Measurements from ENCODE around the gene BORCS8. TPM values are rescaled to one million over a fixed set of nuclear protein-coding genes. Genes with fewer than 3 reads are reported as not detected.

BORCS8 gene
- polyA plus RNA-seq, 12 donors: 8.6 to 15.4 (median 11.8) TPM; not detected in 1

Other genes with a start within 250 kb of the BORCS8 start
- 10 to 100 TPM in 11 of 12 donors, not detected in 1; 48.8 to 93.0 (median 60.4) TPM for gene SUGP2, start 158.6 kb downstream of the BORCS8 start, polyA plus RNA-seq (ENCODE audit: insufficient read length in 12 of 12)
- gene ARMC6, start 158.5 kb downstream of the BORCS8 start, polyA plus RNA-seq (ENCODE audit: insufficient read length in 12 of 12): 10 to 100 TPM in 11 of 12 donors, not detected in 1; 17.5 to 54.8 (median 23.2) TPM
- 10 to 100 TPM in 6 of 12 donors, 1 to 10 TPM in 5, not detected in 1; 7.2 to 20.2 (median 10.2) TPM for gene SLC25A42, start 128.2 kb downstream of the BORCS8 start, polyA plus RNA-seq (ENCODE audit: insufficient read length in 12 of 12)
- gene TMEM161A, start 53.7 kb downstream of the BORCS8 start, polyA plus RNA-seq (ENCODE audit: insufficient read length in 12 of 12): 10 to 100 TPM in 11 of 12 donors, not detected in 1; 13.3 to 30.7 (median 21.5) TPM
- 1 to 10 TPM in 8 of 12 donors, under 1 TPM in 2, not detected in 2; 0.66 to 3.4 (median 1.5) TPM for gene MEF2B, start 21.9 kb downstream of the BORCS8 start, polyA plus RNA-seq (ENCODE audit: insufficient read length in 12 of 12)
- gene RFXANK, start 106 bp upstream of the BORCS8 start, polyA plus RNA-seq (ENCODE audit: insufficient read length in 12 of 12): 100 to 1,000 TPM in 1 of 12 donors, 10 to 100 TPM in 10, not detected in 1; 44.3 to 143 (median 52.1) TPM
- 10 to 100 TPM in 3 of 12 donors, 1 to 10 TPM in 7, not detected in 2; 6.8 to 13.2 (median 9.2) TPM for gene NR2C2AP, start 11.3 kb upstream of the BORCS8 start, polyA plus RNA-seq (ENCODE audit: insufficient read length in 12 of 12)
- 1 to 10 TPM in 1 of 12 donors, under 1 TPM in 8, not detected in 3; 0.05 to 1.3 (median 0.16) TPM for gene NCAN, start 19.8 kb upstream of the BORCS8 start, polyA plus RNA-seq (ENCODE audit: insufficient read length in 12 of 12)
- 1 to 10 TPM in 10 of 12 donors, not detected in 2; 1.3 to 4.1 (median 2.5) TPM for gene TM6SF2, start 81.1 kb upstream of the BORCS8 start, polyA plus RNA-seq (ENCODE audit: insufficient read length in 12 of 12)
- 10 to 100 TPM in 11 of 12 donors, not detected in 1; 30.7 to 60.9 (median 35.2) TPM for gene SUGP1, start 128.4 kb upstream of the BORCS8 start, polyA plus RNA-seq (ENCODE audit: insufficient read length in 12 of 12)
- 100 to 1,000 TPM in 1 of 12 donors, 10 to 100 TPM in 11; 30.4 to 112 (median 47.5) TPM for gene MAU2, start 128.7 kb upstream of the BORCS8 start, polyA plus RNA-seq (ENCODE audit: insufficient read length in 12 of 12)
- 10 to 100 TPM in 11 of 12 donors, not detected in 1; 35.2 to 69.9 (median 48.4) TPM for gene GATAD2A, start 213.5 kb upstream of the BORCS8 start, polyA plus RNA-seq (ENCODE audit: insufficient read length in 12 of 12)

Data from muscle of arm (tissue), 12 donors.